Right ventricle myocardium superior (tissue), 1 donor: ENCODE results near the gene CYB5R3. TPM values are rescaled to one million over a fixed set of nuclear protein-coding genes. Genes with fewer than 3 reads are reported as not detected.
"Not testable (repeated sequence)": the region's sequence is repeated elsewhere in the genome, so short reads cannot be mapped to it uniquely, and the experiment has no call there.

Source experiments
- ATAC-seq: fragments of 200-7000 bp; cut with Tn5 transposase; one replicate; pipeline ENCODE4 v1.9.1; 2020; ENCODE audit warnings: mild to moderate bottlenecking; ENCODE audit not compliant: poor library complexity
- DNase-seq: peaks from one replicate; pipeline ENCODE4 v3.0.0-alpha.2; 2020
- intact Hi-C: fragments of 100-400 bp; cut with DNase I; formaldehyde crosslinking; loops from one replicate; pipeline ENCODE4 v1.11.2; 2022
- total RNA-seq: library from RNA; stranded (reverse); fragmentation: NEBNext Ultra II Directional; extraction: Animal tissue kit (Norgen Biotek cat#: 25700); gene quantifications from one replicate; pipeline ENCODE4 v1.2.1, GENCODE V29; 2021
- donor health status: DM: no; HTN: yes; CAD: no; lungs with severe emphysema.

CYB5R3 gene
- total RNA-seq, 1 donor from 2014 or later, result 216 TPM

GRCh38 chr22:42615092-42615859 is 33.9 kb downstream of the CYB5R3 start:
- DNase-seq (peak; percentile 88), ATAC-seq (peak; percentile 73)
- intact Hi-C loops, result no loop called here

- ATAC-seq (peak; percentile 92), DNase-seq (peak; percentile 100)
- intact Hi-C loops, result no loop called here
Observed at GRCh38 chr22:42614312-42615091, 34.7 kb downstream of the CYB5R3 start, which contains the start of gene POLDIP3. Gene POLDIP3 (minus strand): TSS chr22:42614883. CDS start chr22:42614857, 26 bp downstream.

- intact Hi-C loops, result no loop called here
- ATAC-seq (no peak), DNase-seq (no peak)
Observed at GRCh38 chr22:42613872-42614301, 35.3 kb downstream of the CYB5R3 start.

GRCh38 chr22:42612336-42612735 is 36.9 kb downstream of the CYB5R3 start:
- intact Hi-C loops, result no loop called here
- peak; percentile 39 for DNase-seq
- no peak for ATAC-seq

- no peak for DNase-seq
- intact Hi-C loops, result no loop called here
- ATAC-seq, result no peak
Observed at GRCh38 chr22:42611051-42611450, 38.1 kb downstream of the CYB5R3 start.

GRCh38 chr22:42610186-42610585 is 39.0 kb downstream of the CYB5R3 start:
- intact Hi-C loops, result no loop called here
- ATAC-seq, result no peak
- no peak for DNase-seq

GRCh38 chr22:42608823-42609361 is 40.3 kb downstream of the CYB5R3 start:
- intact Hi-C loops, result no loop called here
- ATAC-seq (no peak), DNase-seq (no peak)

- ATAC-seq (no peak), DNase-seq (no peak)
- intact Hi-C loops, result no loop called here
Observed at GRCh38 chr22:42608136-42608822, 40.9 kb downstream of the CYB5R3 start.

- ATAC-seq, intact Hi-C loops, DNase-seq: not testable (repeated sequence)
Observed at GRCh38 chr22:42607641-42608040, 41.6 kb downstream of the CYB5R3 start.

- ATAC-seq, result peak; percentile 68
- intact Hi-C loops, result no loop called here
Observed at GRCh38 chr22:42604403-42604802, 44.8 kb downstream of the CYB5R3 start.

GRCh38 chr22:42603427-42603826 is 45.8 kb downstream of the CYB5R3 start:
- ATAC-seq, result no peak
- intact Hi-C loops, result no loop called here
- DNase-seq, result no peak

More at GRCh38 chr22:42604403-42604802, 44.8 kb downstream of the CYB5R3 start:
- DNase-seq, result no peak

GRCh38 chr22:42602470-42602869 is 46.7 kb downstream of the CYB5R3 start:
- intact Hi-C loops, result no loop called here
- DNase-seq (no peak), ATAC-seq (no peak)

GRCh38 chr22:42601879-42602465 is 47.2 kb downstream of the CYB5R3 start:
- DNase-seq (no peak), ATAC-seq (no peak)
- intact Hi-C loops, result no loop called here

- DNase-seq, result no peak
- peak; percentile 16 for ATAC-seq
- intact Hi-C loops, result no loop called here
Observed at GRCh38 chr22:42596863-42597530, 52.2 kb downstream of the CYB5R3 start.

- peak; percentile 67 for DNase-seq
- peak; percentile 86 for ATAC-seq
- intact Hi-C loops, result no loop called here
Observed at GRCh38 chr22:42596336-42596735, 52.9 kb downstream of the CYB5R3 start.

GRCh38 chr22:42595434-42595833 is 53.8 kb downstream of the CYB5R3 start:
- no peak for DNase-seq
- ATAC-seq, result peak; percentile 71
- intact Hi-C loops, result no loop called here

GRCh38 chr22:42591987-42592386 is 57.2 kb downstream of the CYB5R3 start:
- no peak for DNase-seq
- intact Hi-C loops, result no loop called here
- no peak for ATAC-seq

GRCh38 chr22:42587588-42588175 is 61.5 kb downstream of the CYB5R3 start:
- intact Hi-C loops, result no loop called here
- no peak for ATAC-seq

More at GRCh38 chr22:42587588-42588175, 61.5 kb downstream of the CYB5R3 start:
- DNase-seq, result no peak
